ENCODE data around the gene KLK1.
"Not testable (repeated sequence)": the region's sequence is repeated elsewhere in the genome, so short reads cannot be mapped to it uniquely, and the experiment has no call there.

KLK1 gene

DNA sequence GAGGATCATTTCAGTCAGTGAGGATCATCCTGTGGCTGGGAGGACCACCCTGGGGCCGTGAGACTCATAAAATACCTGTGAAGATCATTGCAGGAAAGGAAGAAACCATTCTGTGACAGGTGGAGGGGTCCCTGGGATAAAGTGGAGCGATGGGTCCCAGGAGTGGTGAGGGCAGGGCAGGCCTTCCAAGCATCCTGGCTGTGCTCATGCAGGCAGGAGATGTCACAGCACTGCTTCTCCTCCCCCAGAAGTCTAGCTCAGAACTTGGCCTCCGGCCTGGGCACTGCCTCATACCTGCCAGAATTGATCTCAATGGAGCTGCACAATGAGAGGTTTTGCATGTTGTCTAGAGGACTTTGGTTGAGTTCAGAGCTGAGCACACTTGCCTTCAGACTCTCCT lies 11.1 kb downstream of the KLK1 start:
- DNase-seq: no peak

DNA sequence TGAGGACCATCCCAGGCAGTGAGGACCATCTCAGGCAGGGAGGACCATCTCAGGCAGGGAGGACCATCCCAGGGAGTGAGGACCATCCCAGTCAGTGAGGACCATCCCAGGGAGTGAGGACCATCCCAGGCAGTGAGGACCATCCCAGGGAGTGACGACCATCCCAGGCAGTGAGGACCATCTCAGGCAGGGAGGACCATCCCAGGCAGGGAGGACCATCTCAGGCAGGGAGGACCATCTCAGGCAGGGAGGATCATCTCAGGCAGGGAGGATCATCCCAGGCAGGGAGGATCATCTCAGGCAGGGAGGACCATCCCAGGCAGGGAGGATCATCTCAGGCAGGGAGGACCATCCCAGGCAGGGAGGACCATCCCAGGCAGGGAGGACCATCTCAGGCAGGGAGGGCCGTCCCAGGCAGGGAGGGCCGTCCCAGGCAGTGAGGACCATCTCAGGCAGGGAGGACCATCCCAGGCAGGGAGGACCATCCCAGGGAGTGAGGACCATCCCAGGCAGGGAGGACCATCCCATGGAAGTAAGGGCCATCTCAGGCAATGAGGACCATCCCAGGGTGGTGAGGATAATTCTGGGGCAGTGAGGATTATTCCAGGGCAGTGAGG lies 11.9 kb downstream of the KLK1 start:
- not testable (repeated sequence) for DNase-seq

DNA sequence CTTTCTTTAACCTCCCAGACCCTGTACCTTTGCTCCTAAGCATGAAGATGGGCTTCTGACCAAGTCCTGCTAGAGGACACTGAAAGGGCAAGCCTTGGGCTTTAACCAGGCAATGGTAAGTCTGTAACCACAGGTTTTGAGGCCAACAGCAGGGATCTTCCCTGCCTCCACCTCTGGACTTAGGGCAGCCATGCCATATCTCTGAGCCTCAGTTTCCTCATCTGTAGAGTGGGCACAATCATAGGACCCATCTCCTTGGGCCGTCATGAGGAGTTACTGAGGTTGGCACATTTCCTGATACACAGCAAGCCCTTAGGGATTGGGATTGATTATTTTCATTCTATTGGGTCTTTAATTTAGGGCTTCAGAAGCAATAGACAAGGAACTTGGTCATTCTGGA lies 14.7 kb downstream of the KLK1 start:
- no peak for DNase-seq

DNA sequence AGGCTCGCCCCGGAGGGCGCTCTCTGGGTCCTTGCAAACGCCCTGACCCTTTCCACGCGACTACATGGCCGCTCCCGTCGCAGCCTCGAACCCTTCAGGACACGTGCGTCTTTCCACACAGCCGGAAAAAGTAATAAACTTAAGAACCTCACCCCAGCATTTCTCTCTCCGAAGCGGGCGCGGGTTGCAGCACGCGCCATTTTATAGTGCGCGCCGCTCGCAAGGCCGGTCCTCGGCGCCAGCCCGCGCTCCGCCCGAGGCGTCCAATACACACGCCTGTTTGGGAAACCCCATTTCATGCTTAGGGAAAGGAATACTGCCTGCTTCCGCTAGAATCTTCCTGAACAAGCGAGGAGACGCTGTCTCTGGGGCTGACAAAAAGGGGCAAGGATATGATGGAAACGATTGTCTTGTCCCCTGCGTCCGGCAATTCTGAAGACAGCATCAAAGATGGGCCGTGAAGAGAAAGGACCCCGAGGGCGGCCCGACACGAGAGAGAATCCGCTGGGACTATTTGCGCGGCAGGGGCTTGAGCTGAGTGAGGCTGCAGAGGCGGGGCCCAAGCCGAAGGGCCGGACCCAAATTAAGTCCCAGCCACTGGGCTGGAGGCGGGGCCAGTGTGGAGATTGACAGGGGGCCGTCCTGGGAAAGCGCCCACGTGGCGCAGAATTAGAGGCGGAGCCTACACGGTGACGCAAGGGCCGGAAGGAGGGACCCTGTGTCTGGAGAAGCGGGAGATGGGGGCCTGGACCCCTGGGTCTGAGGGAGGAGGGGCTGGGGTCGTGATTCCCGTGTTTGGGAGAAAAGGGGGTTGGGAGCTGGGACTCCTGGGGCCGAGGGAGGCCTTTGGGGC lies 18.9 kb downstream of the KLK1 start:
- peak; percentile 98 for DNase-seq

GRCh38 chr19:50803633-50804419 lies 19.8 kb downstream of the KLK1 start:
- peak; percentile 17 for DNase-seq

- no peak for DNase-seq
Observed at GRCh38 chr19:50801107-50801506, 22.5 kb downstream of the KLK1 start.

DNA sequence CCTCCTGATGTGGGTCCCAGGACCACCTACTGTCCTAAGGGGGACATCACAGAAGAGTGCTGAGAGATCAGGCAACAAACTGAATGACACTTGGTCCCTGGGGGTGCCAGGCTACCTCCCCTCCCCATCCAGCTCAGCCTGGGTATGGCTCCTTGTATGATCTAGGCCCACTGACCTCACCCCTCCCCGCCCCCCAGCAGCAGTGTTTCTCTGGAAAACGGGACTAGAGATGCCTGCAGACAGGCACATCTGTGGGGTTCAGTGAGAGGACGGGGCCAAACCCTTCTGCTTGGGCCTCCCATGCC lies 24.1 kb downstream of the KLK1 start:
- DNase-seq: no peak

GRCh38 chr19:50798659-50799546 lies 24.7 kb downstream of the KLK1 start:
- no peak for DNase-seq

- no peak for DNase-seq
Observed at GRCh38 chr19:50797781-50798658, 25.6 kb downstream of the KLK1 start.

DNA sequence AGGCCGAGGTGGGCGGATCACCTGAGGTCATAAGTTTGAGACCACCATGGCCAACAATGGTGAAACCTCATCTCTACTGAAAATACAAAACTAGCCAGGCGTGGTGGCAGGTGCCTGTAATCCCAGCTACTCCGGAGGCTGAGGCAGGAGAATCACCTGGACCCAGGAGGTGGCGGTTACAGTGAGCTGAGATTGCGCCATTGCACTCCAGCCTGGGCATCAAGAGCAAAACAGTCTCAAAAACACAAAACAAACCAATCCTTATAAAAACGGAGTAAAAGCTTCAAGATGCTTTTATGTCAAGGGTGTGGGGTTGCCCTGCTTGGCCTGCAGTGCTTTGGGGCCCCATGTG lies 26.2 kb downstream of the KLK1 start:
- no peak for DNase-seq

GRCh38 chr19:50796634-50797428 lies 26.8 kb downstream of the KLK1 start:
- no peak for DNase-seq

DNA sequence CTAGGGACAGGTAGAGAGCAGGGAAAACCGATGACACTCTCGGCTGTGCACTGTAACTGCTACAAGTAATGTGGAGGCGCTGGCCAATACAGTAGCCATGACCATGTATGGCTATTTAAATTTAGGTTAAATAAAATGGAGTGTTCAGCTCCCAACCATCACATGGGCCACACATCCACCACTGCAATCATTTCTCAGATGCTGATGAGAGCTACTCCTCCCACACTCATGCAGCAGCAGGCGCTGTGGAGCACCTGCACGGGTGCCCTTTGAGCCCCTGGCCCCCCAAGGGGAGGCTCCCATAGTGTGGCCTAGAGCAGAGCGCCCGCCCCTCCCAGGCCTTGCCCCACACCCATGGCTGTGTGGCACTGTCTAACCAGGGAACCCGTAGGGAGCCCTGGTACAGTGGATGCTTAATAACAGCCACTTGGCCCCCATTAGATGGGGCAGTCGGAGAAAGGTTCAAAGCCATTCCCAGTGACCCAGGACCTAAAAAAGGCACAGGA lies 27.4 kb downstream of the KLK1 start:
- DNase-seq: no peak

DNA sequence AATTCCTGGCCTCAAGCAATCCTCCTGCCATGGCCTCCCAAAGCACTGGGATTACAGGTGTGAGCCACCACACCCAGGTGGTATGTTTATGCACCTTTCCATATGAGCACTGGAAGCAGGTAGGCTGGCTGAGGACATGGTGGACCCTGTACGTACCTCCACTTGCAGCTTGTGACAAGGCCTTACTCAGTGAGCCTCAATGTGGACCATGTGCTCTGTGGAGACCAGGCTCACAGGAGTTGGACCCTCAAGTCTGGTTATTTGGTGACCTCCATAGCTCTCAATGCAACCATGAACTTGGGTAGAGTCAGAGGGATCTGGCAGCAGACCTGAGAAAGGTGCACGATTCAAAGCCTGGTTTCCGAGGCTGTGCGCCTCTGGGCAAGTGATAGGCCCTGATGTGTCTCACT lies 27.9 kb downstream of the KLK1 start:
- no peak for DNase-seq

GRCh38 chr19:50794876-50795663 lies 28.5 kb downstream of the KLK1 start:
- no peak for DNase-seq

- DNase-seq: peak; percentile 17
Observed at GRCh38 chr19:50794074-50794875, 29.3 kb downstream of the KLK1 start.

DNA sequence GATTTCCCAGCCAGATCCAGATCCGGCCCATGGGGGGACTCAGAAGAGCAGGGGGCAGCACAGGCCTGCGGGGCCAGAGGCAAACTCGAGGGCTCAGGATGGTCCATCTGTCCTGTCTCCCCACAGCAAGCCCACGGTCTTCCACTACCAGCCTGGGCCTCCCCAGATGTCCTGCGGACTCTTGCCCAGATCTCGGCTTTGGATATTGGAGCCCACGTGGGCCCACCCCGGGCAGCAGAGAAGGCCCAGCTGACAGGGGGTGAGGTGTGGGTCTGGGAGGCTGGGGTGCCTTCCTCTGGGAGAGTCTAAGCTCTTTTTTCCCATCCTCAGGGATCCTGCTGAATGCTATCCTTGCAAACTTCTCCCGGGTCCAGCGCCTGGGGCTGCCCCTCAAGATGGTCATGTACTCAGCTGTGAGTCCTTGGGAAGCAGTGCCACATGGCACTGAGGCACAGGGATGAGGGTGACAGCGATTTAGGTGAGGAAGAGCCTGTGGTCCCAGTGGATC lies 30.0 kb downstream of the KLK1 start:
- DNase-seq: no peak

GRCh38 chr19:50792272-50793250 lies 31.0 kb downstream of the KLK1 start:
- no peak for DNase-seq

Data from NCI-H2029 (cell line).